ENCODE data around the gene HSPA8. TPM values are rescaled to one million over a fixed set of nuclear protein-coding genes. Genes with fewer than 3 reads are reported as not detected.

HSPA8 gene
- total RNA-seq, 1 experiment from 2014 or later = 1,124 TPM

DNA sequence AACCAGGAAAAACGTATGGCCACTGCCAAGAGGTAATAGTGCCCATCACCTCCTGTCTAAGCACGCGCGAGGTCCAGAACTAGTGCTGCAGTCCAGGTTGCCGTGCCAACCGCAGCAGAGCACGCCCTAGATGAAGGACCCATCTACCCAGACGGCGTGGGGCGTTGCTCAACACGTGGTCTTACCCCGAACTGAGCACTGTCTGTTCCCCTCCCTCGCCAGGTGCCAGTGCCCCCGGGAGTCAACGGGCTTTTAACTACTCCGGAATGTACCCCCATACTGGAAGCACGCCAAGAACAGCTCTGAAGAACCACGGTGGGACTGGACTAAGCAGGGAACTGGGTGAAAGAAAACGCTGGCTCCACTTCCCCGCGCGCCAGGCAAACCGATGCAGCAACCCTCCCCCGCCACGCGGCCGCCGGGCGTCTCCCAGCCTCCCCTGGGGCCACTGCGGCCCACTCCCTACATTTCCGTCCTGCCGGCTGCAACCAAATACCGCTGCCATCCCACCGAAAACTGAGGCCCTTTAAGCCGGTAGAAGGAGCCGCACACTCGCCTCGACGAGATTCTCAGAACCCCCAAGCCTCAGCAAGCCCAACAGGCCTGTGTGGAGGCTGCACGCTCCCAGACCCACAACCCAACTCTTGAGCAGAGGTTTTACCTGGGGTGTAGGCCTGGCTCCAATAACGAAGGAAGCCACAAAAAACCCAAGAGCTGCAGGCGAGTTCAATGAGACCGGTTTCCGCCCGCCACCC, at the start of gene HSPA8 (continued):
- TF ChIP-seq, protein P1, sequence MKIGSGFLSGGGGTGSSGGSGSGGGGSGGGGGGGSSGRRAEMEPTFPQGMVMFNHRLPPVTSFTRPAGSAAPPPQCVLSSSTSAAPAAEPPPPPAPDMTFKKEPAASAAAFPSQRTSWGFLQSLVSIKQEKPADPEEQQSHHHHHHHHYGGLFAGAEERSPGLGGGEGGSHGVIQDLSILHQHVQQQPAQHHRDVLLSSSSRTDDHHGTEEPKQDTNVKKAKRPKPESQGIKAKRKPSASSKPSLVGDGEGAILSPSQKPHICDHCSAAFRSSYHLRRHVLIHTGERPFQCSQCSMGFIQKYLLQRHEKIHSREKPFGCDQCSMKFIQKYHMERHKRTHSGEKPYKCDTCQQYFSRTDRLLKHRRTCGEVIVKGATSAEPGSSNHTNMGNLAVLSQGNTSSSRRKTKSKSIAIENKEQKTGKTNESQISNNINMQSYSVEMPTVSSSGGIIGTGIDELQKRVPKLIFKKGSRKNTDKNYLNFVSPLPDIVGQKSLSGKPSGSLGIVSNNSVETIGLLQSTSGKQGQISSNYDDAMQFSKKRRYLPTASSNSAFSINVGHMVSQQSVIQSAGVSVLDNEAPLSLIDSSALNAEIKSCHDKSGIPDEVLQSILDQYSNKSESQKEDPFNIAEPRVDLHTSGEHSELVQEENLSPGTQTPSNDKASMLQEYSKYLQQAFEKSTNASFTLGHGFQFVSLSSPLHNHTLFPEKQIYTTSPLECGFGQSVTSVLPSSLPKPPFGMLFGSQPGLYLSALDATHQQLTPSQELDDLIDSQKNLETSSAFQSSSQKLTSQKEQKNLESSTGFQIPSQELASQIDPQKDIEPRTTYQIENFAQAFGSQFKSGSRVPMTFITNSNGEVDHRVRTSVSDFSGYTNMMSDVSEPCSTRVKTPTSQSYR (CRISPR knock-in tag; IDR thresholded peaks at IDR 0.05) = 0 out of 2 replicates have a peak, but pooled peaks have one; percentile 19
- TF ChIP-seq, protein P2, sequence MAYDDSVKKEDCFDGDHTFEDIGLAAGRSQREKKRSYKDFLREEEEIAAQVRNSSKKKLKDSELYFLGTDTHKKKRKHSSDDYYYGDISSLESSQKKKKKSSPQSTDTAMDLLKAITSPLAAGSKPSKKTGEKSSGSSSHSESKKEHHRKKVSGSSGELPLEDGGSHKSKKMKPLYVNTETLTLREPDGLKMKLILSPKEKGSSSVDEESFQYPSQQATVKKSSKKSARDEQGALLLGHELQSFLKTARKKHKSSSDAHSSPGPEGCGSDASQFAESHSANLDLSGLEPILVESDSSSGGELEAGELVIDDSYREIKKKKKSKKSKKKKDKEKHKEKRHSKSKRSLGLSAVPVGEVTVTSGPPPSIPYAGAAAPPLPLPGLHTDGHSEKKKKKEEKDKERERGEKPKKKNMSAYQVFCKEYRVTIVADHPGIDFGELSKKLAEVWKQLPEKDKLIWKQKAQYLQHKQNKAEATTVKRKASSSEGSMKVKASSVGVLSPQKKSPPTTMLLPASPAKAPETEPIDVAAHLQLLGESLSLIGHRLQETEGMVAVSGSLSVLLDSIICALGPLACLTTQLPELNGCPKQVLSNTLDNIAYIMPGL (CRISPR knock-in tag; IDR thresholded peaks at IDR 0.05) = no peak
- TF ChIP-seq, protein P3, sequence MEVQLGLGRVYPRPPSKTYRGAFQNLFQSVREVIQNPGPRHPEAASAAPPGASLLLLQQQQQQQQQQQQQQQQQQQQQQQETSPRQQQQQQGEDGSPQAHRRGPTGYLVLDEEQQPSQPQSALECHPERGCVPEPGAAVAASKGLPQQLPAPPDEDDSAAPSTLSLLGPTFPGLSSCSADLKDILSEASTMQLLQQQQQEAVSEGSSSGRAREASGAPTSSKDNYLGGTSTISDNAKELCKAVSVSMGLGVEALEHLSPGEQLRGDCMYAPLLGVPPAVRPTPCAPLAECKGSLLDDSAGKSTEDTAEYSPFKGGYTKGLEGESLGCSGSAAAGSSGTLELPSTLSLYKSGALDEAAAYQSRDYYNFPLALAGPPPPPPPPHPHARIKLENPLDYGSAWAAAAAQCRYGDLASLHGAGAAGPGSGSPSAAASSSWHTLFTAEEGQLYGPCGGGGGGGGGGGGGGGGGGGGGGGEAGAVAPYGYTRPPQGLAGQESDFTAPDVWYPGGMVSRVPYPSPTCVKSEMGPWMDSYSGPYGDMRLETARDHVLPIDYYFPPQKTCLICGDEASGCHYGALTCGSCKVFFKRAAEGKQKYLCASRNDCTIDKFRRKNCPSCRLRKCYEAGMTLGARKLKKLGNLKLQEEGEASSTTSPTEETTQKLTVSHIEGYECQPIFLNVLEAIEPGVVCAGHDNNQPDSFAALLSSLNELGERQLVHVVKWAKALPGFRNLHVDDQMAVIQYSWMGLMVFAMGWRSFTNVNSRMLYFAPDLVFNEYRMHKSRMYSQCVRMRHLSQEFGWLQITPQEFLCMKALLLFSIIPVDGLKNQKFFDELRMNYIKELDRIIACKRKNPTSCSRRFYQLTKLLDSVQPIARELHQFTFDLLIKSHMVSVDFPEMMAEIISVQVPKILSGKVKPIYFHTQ (CRISPR knock-in tag; IDR thresholded peaks at IDR 0.05) = peak; percentile 58; the same call in 1 of the 2 replicates
- TF ChIP-seq, protein P4, sequence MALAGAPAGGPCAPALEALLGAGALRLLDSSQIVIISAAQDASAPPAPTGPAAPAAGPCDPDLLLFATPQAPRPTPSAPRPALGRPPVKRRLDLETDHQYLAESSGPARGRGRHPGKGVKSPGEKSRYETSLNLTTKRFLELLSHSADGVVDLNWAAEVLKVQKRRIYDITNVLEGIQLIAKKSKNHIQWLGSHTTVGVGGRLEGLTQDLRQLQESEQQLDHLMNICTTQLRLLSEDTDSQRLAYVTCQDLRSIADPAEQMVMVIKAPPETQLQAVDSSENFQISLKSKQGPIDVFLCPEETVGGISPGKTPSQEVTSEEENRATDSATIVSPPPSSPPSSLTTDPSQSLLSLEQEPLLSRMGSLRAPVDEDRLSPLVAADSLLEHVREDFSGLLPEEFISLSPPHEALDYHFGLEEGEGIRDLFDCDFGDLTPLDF (CRISPR knock-in tag; IDR thresholded peaks at IDR 0.05) = no peak
- 0 out of 2 replicates have a peak, but pooled peaks have one; percentile 27 for TF ChIP-seq CREB1 (CRISPR knock-in tag; IDR thresholded peaks at IDR 0.05)
- peak; percentile 24; the same call in 1 of the 2 replicates for TF ChIP-seq FOXK1 (CRISPR knock-in tag; IDR thresholded peaks at IDR 0.05)
- TF ChIP-seq NFE2L1 (CRISPR knock-in tag; IDR thresholded peaks at IDR 0.05) = no peak
- TF ChIP-seq FOXJ3 (CRISPR knock-in tag; IDR thresholded peaks at IDR 0.05; ENCODE audit: borderline replicate concordance) = no peak
- no peak for TF ChIP-seq GABPB1 (CRISPR knock-in tag; IDR thresholded peaks at IDR 0.05)
- TF ChIP-seq CREM (CRISPR knock-in tag; IDR thresholded peaks at IDR 0.05) = no peak
- TF ChIP-seq SMAD3 (CRISPR knock-in tag; IDR thresholded peaks at IDR 0.05; ENCODE audit: borderline replicate concordance) = no peak; the same call in 1 of the 2 replicates
- TF ChIP-seq ZBTB43 (CRISPR knock-in tag; IDR thresholded peaks at IDR 0.05) = no peak
- TF ChIP-seq TEAD4 (CRISPR knock-in tag; IDR thresholded peaks at IDR 0.05) = no peak
- TF ChIP-seq ZNF532 (CRISPR knock-in tag; IDR thresholded peaks at IDR 0.05; ENCODE audit: borderline replicate concordance) = no peak
- no peak for TF ChIP-seq PRRX2 (CRISPR knock-in tag; IDR thresholded peaks at IDR 0.05)
- TF ChIP-seq SP1 (CRISPR knock-in tag; conservative IDR thresholded peaks at IDR 0.05) = no peak
- peak; percentile 91; the same call in 1 of the 2 replicates for TF ChIP-seq MLX (CRISPR knock-in tag; IDR thresholded peaks at IDR 0.05)
- 0 out of 2 replicates have a peak, but pooled peaks have one; percentile 6 for TF ChIP-seq HMGA2 (CRISPR knock-in tag; IDR thresholded peaks at IDR 0.05)
- no peak for TF ChIP-seq ZNF512 (CRISPR knock-in tag; IDR thresholded peaks at IDR 0.05; ENCODE audit: borderline replicate concordance)
- TF ChIP-seq ZNF232 (CRISPR knock-in tag; IDR thresholded peaks at IDR 0.05) = no peak
- no peak for TF ChIP-seq MXD4 (CRISPR knock-in tag; IDR thresholded peaks at IDR 0.05; ENCODE audit: borderline replicate concordance)
- no peak for TF ChIP-seq SOX15 (CRISPR knock-in tag; IDR thresholded peaks at IDR 0.05)

Measured in WTC11 (cell line).